A549 (cell line): Measurements from ENCODE around the gene HEXB.

ENCODE experiments used
- CEBPB ChIP-seq, 2 experiments: fragments of >200 bp in 1 of 2; sonication (Bioruptor Twin) in 1 of 2; formaldehyde crosslinking in 1 of 2; IDR thresholded peaks; 2 replicates each; pipeline ENCODE4 v1.6.1; 2012 to 2016
- CTCF ChIP-seq: fragments of >200 bp; sonication (Bioruptor Twin); formaldehyde crosslinking; IDR thresholded peaks from 3 replicates; pipeline ENCODE4 v1.5.1; 2016
- ESRRA ChIP-seq: fragments of 150-350 bp; IDR thresholded peaks from 2 replicates; pipeline ENCODE4 v1.6.1; 2014; ENCODE audit warnings: mild to moderate bottlenecking, low read length, borderline replicate concordance
- JUN ChIP-seq, 2 experiments: fragments of >200 bp; sonication (Bioruptor Twin); formaldehyde crosslinking; IDR thresholded peaks; 2 replicates in 1 of 2; 3 replicates in 1 of 2; pipeline ENCODE4 v1.6.1; 2016 to 2017
- REST ChIP-seq: fragments of 200-600 bp; sonication (generic); IDR thresholded peaks from 2 replicates; pipeline ENCODE4 v1.6.1; 2016; ENCODE audit warnings: antibody characterized with exemption, mild to moderate bottlenecking, moderate library complexity
- ZNF302 ChIP-seq: fragments of 250-450 bp; sonication (Bioruptor Pico); IDR thresholded peaks from 2 replicates; pipeline ENCODE4 v1.9.0; 2021; ENCODE audit warnings: inconsistent platforms, mild to moderate bottlenecking, moderate library complexity

GRCh38 chr5:74653991-74654390 lies 31.0 kb upstream of the HEXB start:
- TF ChIP-seq REST (no peak), ESRRA (no peak), ZNF302 (CRISPR knock-in tag) (no peak), JUN (IDR thresholded peaks at IDR 0.05) (no peak), CTCF (no peak), CEBPB (IDR thresholded peaks at IDR 0.05) (no peak)
